OCI-LY3 (cell line): ENCODE data around the gene SLCO1B1.

Source experiments
- CTCF ChIP-seq: fragments of 200-600, 300-600 bp; sonication (generic); IDR thresholded peaks from 2 replicates; pipeline ENCODE4 v1.5.1; 2014; ENCODE audit warnings: antibody characterized with exemption, low read length, low read depth
- EZH2phosphoT487 ChIP-seq: fragments of 200-600 bp; shearing (Covaris generic); IDR thresholded peaks from 2 replicates; pipeline ENCODE4 v1.6.1; 2018; ENCODE audit warnings: antibody characterized with exemption, mixed run types, low read depth

- no peak for TF ChIP-seq CTCF
- TF ChIP-seq EZH2phosphoT487, result no peak
These were observed 88.2 kb downstream of the SLCO1B1 start for GRCh38 chr12:21219206-21219605.
